Activated CD8-positive, alpha-beta T cell treated with anti-CD3 and anti-CD28 coated beads for 36 hours (primary cell): ENCODE data around the gene KRTAP12-3. TPM values are rescaled to one million over a fixed set of nuclear protein-coding genes. Genes with fewer than 3 reads are reported as not detected.

Experiments used
- ATAC-seq: fragments of 200-7000 bp; cut with Tn5 transposase; one replicate; pipeline ENCODE4 v1.10.0; 2021; ENCODE audit warnings: mild to moderate bottlenecking, moderate library complexity
- CTCF ChIA-PET: fragments of 350-600 bp; sonication (Branson Sonifier 250); formaldehyde crosslinking; loops from one replicate; lab custom pipeline; 2021; ENCODE audit warnings: antibody characterized with exemption; lab: Charles Lee
- POLR2A ChIA-PET: fragments of 350-600 bp; sonication (Branson Sonifier 250); formaldehyde crosslinking; loops from one replicate; lab custom pipeline; 2021; ENCODE audit warnings: antibody characterized with exemption; lab: Charles Lee
- DNase-seq: peaks from one replicate; pipeline ENCODE4 v3.0.0-alpha.2; 2020
- H3K27ac Mint-ChIP-seq: one replicate; pipeline ENCODE4 v1.8.0; 2021; ENCODE audit warnings: mild to moderate bottlenecking, mixed read lengths
- H3K27me3 Mint-ChIP-seq: one replicate; pipeline ENCODE4 v1.8.0; 2021; ENCODE audit warnings: mixed read lengths
- H3K36me3 Mint-ChIP-seq: one replicate; pipeline ENCODE4 v1.8.0; 2021; ENCODE audit warnings: low read depth, mixed read lengths
- H3K4me1 Mint-ChIP-seq: one replicate; pipeline ENCODE4 v1.8.0; 2021; ENCODE audit warnings: low read depth, mixed read lengths
- H3K4me3 Mint-ChIP-seq: one replicate; pipeline ENCODE4 v1.8.0; 2021; ENCODE audit warnings: mild to moderate bottlenecking, moderate library complexity, mixed read lengths
- H3K9me3 Mint-ChIP-seq: one replicate; pipeline ENCODE4 v1.8.0; 2021; ENCODE audit warnings: mixed read lengths
- CTCF ChIP-seq: fragments of 200-600 bp; IDR thresholded peaks from one replicate; pipeline ENCODE4 v1.8.0; 2022; ENCODE audit warnings: antibody characterized with exemption, mild to moderate bottlenecking
- intact Hi-C: fragments of 100-400 bp; cut with micrococcal nuclease; formaldehyde crosslinking; loops from one replicate; pipeline ENCODE4 v1.10.0; 2022
- total RNA-seq, 2 experiments: library from RNA; stranded (reverse); gene quantifications; one replicate each; pipeline ENCODE4 v1.2.3, GENCODE V29; 2021

KRTAP12-3 gene
- total RNA-seq, 2 experiments from 2014 or later: not detected

- CTCF ChIA-PET: no interaction called here
- Mint-ChIP-seq H3K4me3 (no peak overlapping the region), H3K27ac (no peak overlapping the region), H3K27me3 (no peaks in the 10 kb centered on the region), H3K36me3 (no peaks in the 10 kb centered on the region), H3K4me1 (peaks cover 20% of the 10 kb centered on the region), H3K9me3 (peaks cover 15% of the 10 kb centered on the region)
- no peak for TF ChIP-seq CTCF
- intact Hi-C loops: no loop called here
- no peak for DNase-seq
- no peak for ATAC-seq
- POLR2A ChIA-PET: no interaction called here
Observed at GRCh38 chr21:44612669-44613229, 45.0 kb upstream of the KRTAP12-3 start.

- DNase-seq: no peak
- peaks cover under 1% of the 10 kb centered on the region for H3K36me3 Mint-ChIP-seq
- ChIA-PET CTCF (no interaction called here), POLR2A (no interaction called here)
- H3K9me3 Mint-ChIP-seq: peaks cover 19% of the 10 kb centered on the region
- H3K4me1 Mint-ChIP-seq: peaks cover 28% of the 10 kb centered on the region
- no peak for TF ChIP-seq CTCF
- intact Hi-C loops: no loop called here
- no peak overlapping the region for H3K27ac Mint-ChIP-seq
- no peak for ATAC-seq
- no peaks in the 10 kb centered on the region for H3K27me3 Mint-ChIP-seq
- no peak overlapping the region for H3K4me3 Mint-ChIP-seq
Observed at GRCh38 chr21:44613386-44614155, 44.2 kb upstream of the KRTAP12-3 start.

GRCh38 chr21:44614161-44614631 is 43.5 kb upstream of the KRTAP12-3 start:
- ATAC-seq (no peak), DNase-seq (no peak)
- POLR2A ChIA-PET: no interaction called here
- intact Hi-C loops: no loop called here
- Mint-ChIP-seq H3K4me3 (no peak overlapping the region), H3K4me1 (peaks cover 34% of the 10 kb centered on the region), H3K36me3 (peaks cover 7% of the 10 kb centered on the region), H3K27ac (no peak overlapping the region), H3K27me3 (no peaks in the 10 kb centered on the region), H3K9me3 (peaks cover 24% of the 10 kb centered on the region)
- no peak for TF ChIP-seq CTCF
- CTCF ChIA-PET: no interaction called here

GRCh38 chr21:44614961-44615391 is 42.8 kb upstream of the KRTAP12-3 start:
- H3K36me3 Mint-ChIP-seq: peaks cover 14% of the 10 kb centered on the region
- no peak for TF ChIP-seq CTCF
- ChIA-PET POLR2A (no interaction called here), CTCF (no interaction called here)
- intact Hi-C loops: no loop called here
- H3K27ac Mint-ChIP-seq: no peak overlapping the region
- H3K27me3 Mint-ChIP-seq: no peaks in the 10 kb centered on the region
- H3K4me3 Mint-ChIP-seq: no peak overlapping the region
- peaks cover 39% of the 10 kb centered on the region for H3K4me1 Mint-ChIP-seq
- no peak for DNase-seq
- peaks cover 25% of the 10 kb centered on the region for H3K9me3 Mint-ChIP-seq
- ATAC-seq: no peak

- no peak for TF ChIP-seq CTCF
- Mint-ChIP-seq H3K36me3 (peaks cover 17% of the 10 kb centered on the region), H3K4me1 (peaks cover 41% of the 10 kb centered on the region), H3K27me3 (no peaks in the 10 kb centered on the region), H3K9me3 (peaks cover 28% of the 10 kb centered on the region), H3K27ac (no peak overlapping the region), H3K4me3 (no peak overlapping the region)
- ChIA-PET CTCF (no interaction called here), POLR2A (no interaction called here)
- ATAC-seq (no peak), DNase-seq (no peak)
- intact Hi-C loops: no loop called here
Observed at GRCh38 chr21:44615466-44615865, 42.3 kb upstream of the KRTAP12-3 start.
